Myocyte (in vitro differentiated cells): ENCODE data around the gene CDPF1. TPM values are rescaled to one million over a fixed set of nuclear protein-coding genes. Genes with fewer than 3 reads are reported as not detected.
"Not testable (repeated sequence)": the region's sequence is repeated elsewhere in the genome, so short reads cannot be mapped to it uniquely, and the experiment has no call there.

ENCODE experiments used
- DNase-seq: peaks from one replicate; pipeline ENCODE4 v3.0.0-alpha.2; 2012; ENCODE audit warnings: low read depth
- total RNA-seq: library from RNA; depleted of rRNA; stranded (reverse); fragments of >200 nt; gene quantifications from 2 replicates; pipeline ENCODE4 v1.2.3, GENCODE V29; 2014

Gene CDPF1
- total RNA-seq, 1 donor from 2014 or later = 21.3 TPM

GRCh38 chr22:46226577-46226976 lies 23.5 kb downstream of the CDPF1 start:
- no peak for DNase-seq

GRCh38 chr22:46225631-46226030 lies 24.5 kb downstream of the CDPF1 start:
- no peak for DNase-seq

- no peak for DNase-seq
Measured at GRCh38 chr22:46224898-46225290, 25.2 kb downstream of the CDPF1 start.

- no peak for DNase-seq
Measured at GRCh38 chr22:46224044-46224897, 25.8 kb downstream of the CDPF1 start.

GRCh38 chr22:46220921-46221320 lies 29.2 kb downstream of the CDPF1 start:
- DNase-seq = no peak

GRCh38 chr22:46219636-46220035 lies 30.5 kb downstream of the CDPF1 start:
- no peak for DNase-seq

- no peak for DNase-seq
Measured at GRCh38 chr22:46214616-46215015, 35.5 kb downstream of the CDPF1 start.

- no peak for DNase-seq
Measured at GRCh38 chr22:46214149-46214548, 35.9 kb downstream of the CDPF1 start.

GRCh38 chr22:46213052-46213451 lies 37.0 kb downstream of the CDPF1 start:
- DNase-seq = no peak

GRCh38 chr22:46212195-46212594 lies 37.9 kb downstream of the CDPF1 start:
- no peak for DNase-seq

- no peak for DNase-seq
Measured at GRCh38 chr22:46209262-46209661, 40.8 kb downstream of the CDPF1 start.

GRCh38 chr22:46203601-46203980 lies 46.5 kb downstream of the CDPF1 start:
- DNase-seq = no peak

- DNase-seq = no peak
Measured at GRCh38 chr22:46202897-46203600, 47.0 kb downstream of the CDPF1 start.

GRCh38 chr22:46201059-46201757 lies 48.9 kb downstream of the CDPF1 start:
- no peak for DNase-seq

GRCh38 chr22:46198806-46199205 lies 51.3 kb downstream of the CDPF1 start:
- DNase-seq = not testable (repeated sequence)

GRCh38 chr22:46198274-46198673 lies 51.8 kb downstream of the CDPF1 start:
- DNase-seq = no peak

GRCh38 chr22:46196278-46196677 lies 53.8 kb downstream of the CDPF1 start:
- peak; percentile 44 for DNase-seq

GRCh38 chr22:46195487-46196165 lies 54.5 kb downstream of the CDPF1 start:
- DNase-seq = no peak
